Activated T-cell treated with anti-CD3 and anti-CD28 coated beads, Interleukin-2, amount 50 U/mL, for 72 hours (primary cell): ENCODE data around the gene ZDHHC1. TPM values are rescaled to one million over a fixed set of nuclear protein-coding genes. Genes with fewer than 3 reads are reported as not detected.

ENCODE experiments used
- ATAC-seq, 2 donors: fragments of 150-1000 bp; cut with Tn5 transposase; replicated peaks in 1 of 2; 2 replicates each; pipeline ENCODE4 v1.10.0; 2021; ENCODE audit warnings: moderate library complexity in 2 of 2, mild to moderate bottlenecking in 1 of 2
- DNase-seq, 2 donors: peaks; one replicate each; pipeline ENCODE4 v3.0.0; 2021 to 2022; ENCODE audit warnings: mixed read lengths in 1 of 2
- H3K27ac Mint-ChIP-seq: one replicate; pipeline ENCODE4 v1.8.0; 2022; ENCODE audit warnings: mild to moderate bottlenecking, moderate library complexity, mixed read lengths
- H3K27me3 Mint-ChIP-seq: one replicate; pipeline ENCODE4 v1.8.0; 2022; ENCODE audit warnings: low read depth, mixed read lengths
- H3K36me3 Mint-ChIP-seq, 2 donors: one replicate each; pipeline ENCODE4 v1.8.0; 2022; ENCODE audit warnings: mixed read lengths in 2 of 2, mild to moderate bottlenecking in 1 of 2; ENCODE audit not compliant: insufficient read depth in 2 of 2
- H3K4me1 Mint-ChIP-seq: one replicate; pipeline ENCODE4 v1.8.0; 2022; ENCODE audit warnings: low read depth, mixed read lengths
- H3K4me3 Mint-ChIP-seq, 2 donors: one replicate each; pipeline ENCODE4 v1.8.0; 2022; ENCODE audit warnings: mild to moderate bottlenecking in 2 of 2, mixed read lengths in 2 of 2, moderate library complexity in 2 of 2
- H3K9me3 Mint-ChIP-seq, 2 donors: one replicate each; pipeline ENCODE4 v1.8.0; 2022; ENCODE audit warnings: mixed read lengths in 2 of 2
- total RNA-seq, 2 donors: library from RNA; stranded (reverse); gene quantifications; one replicate each; pipeline ENCODE4 v1.2.3, GENCODE V29; 2022

The ZDHHC1 gene
- 1 to 10 TPM; 1.9 to 2.1 TPM for total RNA-seq

GRCh38 chr16:67415872-67416793 is at the start of gene ZDHHC1:
Gene ZDHHC1, minus strand, starts transcription at chr16:67416477. Its CDS starts 8,702 bp downstream, at chr16:67407775.
- Mint-ChIP-seq H3K27ac (no peak within 1 kb of the TSS), H3K27me3 (peaks cover 52% of the 10 kb centered on the region), H3K36me3 (no peaks in the 10 kb centered on the region), H3K9me3 (no peaks in the 10 kb centered on the region), H3K4me1 (peaks cover 11% of the 10 kb centered on the region), H3K4me3 (peak within 1 kb of the TSS; percentile 81 to 89)
- ATAC-seq (peak; percentile 96 to 98), DNase-seq (peak; percentile 70 to 80)

GRCh38 chr16:67464565-67464964 is 48.3 kb upstream of the ZDHHC1 start:
- Mint-ChIP-seq H3K4me3 (no peak overlapping the region), H3K36me3 (no peaks in the 10 kb centered on the region), H3K27ac (no peak overlapping the region), H3K4me1 (peaks cover 25% of the 10 kb centered on the region), H3K27me3 (no peaks in the 10 kb centered on the region), H3K9me3 (no peaks in the 10 kb centered on the region)
- ATAC-seq = no peak
- DNase-seq = no peak

- H3K4me1 Mint-ChIP-seq = peaks cover 22% of the 10 kb centered on the region
These were observed 47.4 kb upstream of the ZDHHC1 start for GRCh38 chr16:67463691-67464090.

GRCh38 chr16:67463059-67463458 is 46.8 kb upstream of the ZDHHC1 start:
- DNase-seq (no peak), ATAC-seq (no peak)
- peaks cover 16% of the 10 kb centered on the region for H3K4me1 Mint-ChIP-seq
- H3K4me3 Mint-ChIP-seq = no peak overlapping the region
- H3K9me3 Mint-ChIP-seq = no peaks in the 10 kb centered on the region
- no peaks in the 10 kb centered on the region for H3K27me3 Mint-ChIP-seq
- H3K36me3 Mint-ChIP-seq = no peaks in the 10 kb centered on the region
- peak overlapping the region; percentile 64 for H3K27ac Mint-ChIP-seq

More at GRCh38 chr16:67463691-67464090, 47.4 kb upstream of the ZDHHC1 start:
- no peak for ATAC-seq
- H3K27ac Mint-ChIP-seq = no peak overlapping the region
- no peaks in the 10 kb centered on the region for H3K36me3 Mint-ChIP-seq
- no peaks in the 10 kb centered on the region for H3K9me3 Mint-ChIP-seq
- no peak overlapping the region for H3K4me3 Mint-ChIP-seq
- H3K27me3 Mint-ChIP-seq = no peaks in the 10 kb centered on the region
- no peak for DNase-seq

GRCh38 chr16:67462279-67462655 is 46.0 kb upstream of the ZDHHC1 start:
- Mint-ChIP-seq H3K27me3 (no peaks in the 10 kb centered on the region), H3K9me3 (no peaks in the 10 kb centered on the region), H3K27ac (no peak overlapping the region), H3K4me1 (peaks cover 12% of the 10 kb centered on the region), H3K4me3 (no peak overlapping the region), H3K36me3 (no peaks in the 10 kb centered on the region)
- ATAC-seq = no peak
- no peak for DNase-seq

GRCh38 chr16:67461600-67462278 is 45.5 kb upstream of the ZDHHC1 start:
- Mint-ChIP-seq H3K9me3 (no peaks in the 10 kb centered on the region), H3K4me3 (no peak overlapping the region), H3K36me3 (no peaks in the 10 kb centered on the region), H3K27me3 (no peaks in the 10 kb centered on the region), H3K4me1 (peaks cover 16% of the 10 kb centered on the region), H3K27ac (no peak overlapping the region)
- ATAC-seq (no peak), DNase-seq (no peak)

GRCh38 chr16:67460961-67461360 is 44.7 kb upstream of the ZDHHC1 start:
- Mint-ChIP-seq H3K9me3 (no peaks in the 10 kb centered on the region), H3K27ac (no peak overlapping the region), H3K4me3 (no peak overlapping the region), H3K4me1 (peaks cover 17% of the 10 kb centered on the region), H3K27me3 (no peaks in the 10 kb centered on the region), H3K36me3 (no peaks in the 10 kb centered on the region)
- no peak for DNase-seq
- no peak for ATAC-seq

- Mint-ChIP-seq H3K36me3 (no peaks in the 10 kb centered on the region), H3K4me1 (peaks cover 11% of the 10 kb centered on the region), H3K9me3 (no peaks in the 10 kb centered on the region), H3K4me3 (no peak overlapping the region), H3K27ac (no peak overlapping the region), H3K27me3 (no peaks in the 10 kb centered on the region)
- ATAC-seq (no peak), DNase-seq (no peak)
These were observed 43.9 kb upstream of the ZDHHC1 start for GRCh38 chr16:67460168-67460567.

- DNase-seq (no peak), ATAC-seq (no peak)
- H3K4me1 Mint-ChIP-seq = peaks cover 10% of the 10 kb centered on the region
- H3K4me3 Mint-ChIP-seq = no peak overlapping the region
- H3K9me3 Mint-ChIP-seq = no peaks in the 10 kb centered on the region
- H3K27me3 Mint-ChIP-seq = no peaks in the 10 kb centered on the region
- no peak overlapping the region for H3K27ac Mint-ChIP-seq
- H3K36me3 Mint-ChIP-seq = no peaks in the 10 kb centered on the region
These were observed 43.5 kb upstream of the ZDHHC1 start for GRCh38 chr16:67459861-67460150.

- Mint-ChIP-seq H3K4me1 (peaks cover 10% of the 10 kb centered on the region), H3K9me3 (no peaks in the 10 kb centered on the region), H3K27me3 (no peaks in the 10 kb centered on the region), H3K27ac (no peak overlapping the region), H3K4me3 (no peak overlapping the region), H3K36me3 (no peaks in the 10 kb centered on the region)
- DNase-seq = no peak
- ATAC-seq = no peak
These were observed 43.0 kb upstream of the ZDHHC1 start for GRCh38 chr16:67459066-67459860.

- no peaks in the 10 kb centered on the region for H3K27me3 Mint-ChIP-seq
- no peaks in the 10 kb centered on the region for H3K36me3 Mint-ChIP-seq
- H3K4me1 Mint-ChIP-seq = peaks cover 7% of the 10 kb centered on the region
- DNase-seq (no peak), ATAC-seq (no peak)
- H3K9me3 Mint-ChIP-seq = no peaks in the 10 kb centered on the region
- H3K4me3 Mint-ChIP-seq = no peak overlapping the region
- H3K27ac Mint-ChIP-seq = no peak overlapping the region
These were observed 41.9 kb upstream of the ZDHHC1 start for GRCh38 chr16:67458121-67458641.

GRCh38 chr16:67457611-67458010 is 41.3 kb upstream of the ZDHHC1 start:
- no peaks in the 10 kb centered on the region for H3K27me3 Mint-ChIP-seq
- H3K4me1 Mint-ChIP-seq = peaks cover 6% of the 10 kb centered on the region
- no peaks in the 10 kb centered on the region for H3K9me3 Mint-ChIP-seq
- H3K36me3 Mint-ChIP-seq = no peaks in the 10 kb centered on the region
- H3K27ac Mint-ChIP-seq = no peak overlapping the region
- DNase-seq (no peak), ATAC-seq (no peak)
- H3K4me3 Mint-ChIP-seq = no peak overlapping the region
